Stomach (tissue), 4 donors: Measurements from ENCODE around the gene SBF2.

Experiments used
- CTCF ChIP-seq, 7 experiments: fragments of 450-650 bp in 4 of 7; fragments of 200-600 bp in 3 of 7; sonication (generic) in 3 of 7; IDR thresholded peaks; one replicate each; pipeline ENCODE4 v1.5.1; 2016 to 2019; ENCODE audit warnings: antibody characterized with exemption in 7 of 7, control low read depth in 2 of 7, mild to moderate bottlenecking in 1 of 7
- POLR2AphosphoS5 ChIP-seq, 3 donors: sonication (generic); formaldehyde crosslinking; IDR thresholded peaks; one replicate each; pipeline ENCODE4 v1.6.1; 2016; ENCODE audit warnings: antibody characterized with exemption in 3 of 3

DNA sequence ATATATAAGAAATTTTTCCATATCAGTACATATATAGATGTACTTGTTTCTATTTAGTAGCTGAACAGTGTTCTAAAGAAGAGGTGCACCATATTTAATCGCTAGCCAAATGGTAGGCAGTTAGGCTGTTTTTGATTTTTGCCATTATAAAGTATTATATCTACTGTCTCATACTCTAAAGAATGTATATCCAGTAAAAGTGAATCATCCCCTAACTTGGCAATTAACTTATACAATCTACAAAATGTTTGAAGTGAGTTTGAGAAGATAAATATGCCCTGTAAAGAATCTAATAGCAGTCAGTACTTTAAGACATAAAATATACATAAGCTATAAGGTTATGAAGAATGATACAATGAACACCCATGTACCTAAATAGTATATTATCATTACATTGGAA is 338.6 kb downstream of the SBF2 start:
- TF ChIP-seq CTCF (IDR thresholded peaks at IDR 0.05) (no peak), POLR2AphosphoS5 (IDR thresholded peaks at IDR 0.05) (no peak)
